GM23338 (cell line): ENCODE measurements around the gene DTYMK. TPM values are rescaled to one million over a fixed set of nuclear protein-coding genes. Genes with fewer than 3 reads are reported as not detected.

Experiments used
- ATAC-seq: fragments of 200-7000 bp; cut with Tn5 transposase; 3 replicates; pipeline ENCODE4 v1.9.1; 2020
- DNase-seq: peaks from one replicate; pipeline ENCODE4 v3.0.0-alpha.2; 2015; ENCODE audit warnings: low spot score
- H2AFZ ChIP-seq: fragments of 200-600 bp; sonication (generic); 2 replicates; pipeline ENCODE4 v1.8.0; 2016; ENCODE audit warnings: antibody characterized with exemption, mild to moderate bottlenecking, moderate library complexity
- H3F3A ChIP-seq: fragments of 200-600 bp; sonication (generic); replicated peaks from 2 replicates; pipeline ENCODE4 v1.8.0; 2017; ENCODE audit warnings: antibody characterized with exemption, mixed run types, low read depth
- H3K27ac ChIP-seq: fragments of 200-600 bp; sonication (generic); 2 replicates; pipeline ENCODE4 v1.6.1; 2016; ENCODE audit warnings: low read depth
- H3K27me3 ChIP-seq: fragments of 200-600 bp; sonication (generic); 2 replicates; pipeline ENCODE4 v1.8.0; 2016; ENCODE audit warnings: mild to moderate bottlenecking, mixed run types, moderate library complexity; ENCODE audit not compliant: insufficient read depth
- H3K36me3 ChIP-seq: fragments of 200-600 bp; sonication (generic); 2 replicates; pipeline ENCODE4 v1.8.0; 2016; ENCODE audit warnings: mild to moderate bottlenecking; ENCODE audit not compliant: insufficient read depth
- H3K4me1 ChIP-seq: fragments of 200-600 bp; sonication (generic); 2 replicates; pipeline ENCODE4 v1.8.0; 2016; ENCODE audit warnings: mild to moderate bottlenecking, moderate library complexity; ENCODE audit not compliant: insufficient read depth
- H3K4me2 ChIP-seq: fragments of 200-600 bp; sonication (generic); 2 replicates; pipeline ENCODE4 v1.7.1; 2017; ENCODE audit warnings: mixed run types
- H3K4me3 ChIP-seq: fragments of 200-600 bp; sonication (generic); 2 replicates; pipeline ENCODE4 v1.6.1; 2016; ENCODE audit warnings: mixed run types
- H3K79me2 ChIP-seq: fragments of 200-600 bp; sonication (generic); replicated peaks from 2 replicates; pipeline ENCODE4 v1.8.0; 2017; ENCODE audit warnings: mild to moderate bottlenecking; ENCODE audit not compliant: insufficient read depth
- H3K9me2 ChIP-seq: fragments of 200-600 bp; sonication (generic); 2 replicates; pipeline ENCODE4 v1.8.0; 2017; ENCODE audit not compliant: insufficient read depth
- H4K20me1 ChIP-seq: fragments of 200-600 bp; sonication (generic); replicated peaks from 2 replicates; pipeline ENCODE4 v1.8.0; 2017; ENCODE audit warnings: mild to moderate bottlenecking; ENCODE audit not compliant: insufficient read depth
- H3K27ac Mint-ChIP-seq: 2 replicates; pipeline ENCODE4 v1.8.0; 2020; ENCODE audit warnings: inconsistent platforms, mild to moderate bottlenecking, moderate library complexity, mixed read lengths
- H3K27me3 Mint-ChIP-seq: 3 replicates; pipeline ENCODE4 v1.8.0; 2022; ENCODE audit warnings: low read depth, mild to moderate bottlenecking, moderate library complexity, mixed read lengths, inconsistent platforms; ENCODE audit not compliant: insufficient read depth, poor library complexity
- H3K36me3 Mint-ChIP-seq: 3 replicates; pipeline ENCODE4 v1.8.0; 2021; ENCODE audit warnings: low read depth, mild to moderate bottlenecking, inconsistent platforms, moderate library complexity, mixed read lengths
- H3K4me1 Mint-ChIP-seq: 3 replicates; pipeline ENCODE4 v1.8.0; 2020; ENCODE audit warnings: mild to moderate bottlenecking, inconsistent platforms, mixed read lengths
- H3K4me3 Mint-ChIP-seq: 3 replicates; pipeline ENCODE4 v1.8.0; 2021; ENCODE audit warnings: moderate library complexity, mild to moderate bottlenecking, inconsistent platforms, mixed read lengths
- H3K9me3 Mint-ChIP-seq: 3 replicates; pipeline ENCODE4 v1.8.0; 2020; ENCODE audit warnings: moderate library complexity, mild to moderate bottlenecking, inconsistent platforms, mixed read lengths
- CREB1 ChIP-seq: fragments of 250-450 bp; sonication (Bioruptor Pico); IDR thresholded peaks from 2 replicates; pipeline ENCODE4 v1.5.0; 2020; ENCODE audit warnings: low read depth, mild to moderate bottlenecking, moderate library complexity
- CTCF ChIP-seq, 2 experiments: fragments of 200-600 bp in 1 of 2; sonication (generic) in 1 of 2; conservative IDR thresholded peaks; 2 replicates each; pipeline versions ENCODE4 v1.5.1 to v1.6.1; 2016 to 2017; ENCODE audit warnings: antibody characterized with exemption in 2 of 2, low read depth in 2 of 2, mild to moderate bottlenecking in 2 of 2, moderate library complexity in 1 of 2
- EZH2 ChIP-seq: fragments of 200-600 bp; sonication (generic); IDR thresholded peaks from one replicate; pipeline ENCODE4 v1.8.0; 2017; ENCODE audit warnings: antibody characterized with exemption, mild to moderate bottlenecking, low read depth; ENCODE audit not compliant: unreplicated experiment
- JUNB ChIP-seq: IDR thresholded peaks from one replicate; pipeline ENCODE4 v1.6.1; 2016; ENCODE audit warnings: antibody characterized with exemption; ENCODE audit not compliant: unreplicated experiment
- POLR2AphosphoS5 ChIP-seq: IDR thresholded peaks from 2 replicates; pipeline ENCODE4 v1.6.1; 2016; ENCODE audit warnings: antibody characterized with exemption, low read depth
- REST ChIP-seq: IDR thresholded peaks from one replicate; pipeline ENCODE4 v1.6.1; 2018; ENCODE audit warnings: antibody characterized with exemption; ENCODE audit not compliant: unreplicated experiment
- STAT1 ChIP-seq: IDR thresholded peaks from one replicate; pipeline ENCODE4 v1.6.1; 2016; ENCODE audit warnings: antibody characterized with exemption; ENCODE audit not compliant: unreplicated experiment
- ZNF114 ChIP-seq: fragments of 250-450 bp; sonication (Bioruptor Pico); IDR thresholded peaks from 2 replicates; pipeline ENCODE4 v1.5.0; 2020; ENCODE audit warnings: mild to moderate bottlenecking, moderate library complexity
- ZNF331 ChIP-seq: fragments of 250-450 bp; sonication (Bioruptor Pico); IDR thresholded peaks from 2 replicates; pipeline ENCODE4 v1.5.0; 2020; ENCODE audit warnings: low read depth, mild to moderate bottlenecking, moderate library complexity
- polyA plus RNA-seq: library from polyadenylated mRNA; unstranded; fragments of >200 nt; fragmentation: Nextera tagmentation; extraction: Ambion mirVana; gene quantifications from 2 replicates; pipeline ENCODE4 v1.2.1, GENCODE V29; 2016
- total RNA-seq: library from RNA; depleted of rRNA; stranded (reverse); fragments of >200 nt; shearing (Covaris generic); gene quantifications from 2 replicates; pipeline ENCODE4 v1.2.3, GENCODE V29; 2014
- TF ChIP-seq, protein P1 (sequence below): fragments of 250-450 bp; sonication (Bioruptor Pico); IDR thresholded peaks from 2 replicates; pipeline ENCODE4 v1.5.0; 2020; ENCODE audit warnings: mild to moderate bottlenecking, moderate library complexity

The DTYMK gene
- total and polyA plus RNA-seq, 2 experiments from 2014 or later: 55.4 to 65.4 TPM

GRCh38 chr2:241724975-241725870 is 38.6 kb upstream of the DTYMK start:
- H3F3A ChIP-seq: no peaks in the 10 kb centered on the region
- no peaks in the 10 kb centered on the region for H3K27me3 ChIP-seq
- Mint-ChIP-seq H3K27ac (no peak overlapping the region), H3K4me3 (no peak overlapping the region), H3K36me3 (peaks cover 53% of the 10 kb centered on the region), H3K27me3 (peaks cover 14% of the 10 kb centered on the region), H3K9me3 (peaks cover 30% of the 10 kb centered on the region), H3K4me1 (no peaks in the 10 kb centered on the region)
- no peaks in the 10 kb centered on the region for H3K79me2 ChIP-seq
- H3K4me1 ChIP-seq: no peaks in the 10 kb centered on the region
- peaks cover 5% of the 10 kb centered on the region for H4K20me1 ChIP-seq
- TF ChIP-seq ZNF114 (CRISPR knock-in tag): no peak
- TF ChIP-seq, protein P1, sequence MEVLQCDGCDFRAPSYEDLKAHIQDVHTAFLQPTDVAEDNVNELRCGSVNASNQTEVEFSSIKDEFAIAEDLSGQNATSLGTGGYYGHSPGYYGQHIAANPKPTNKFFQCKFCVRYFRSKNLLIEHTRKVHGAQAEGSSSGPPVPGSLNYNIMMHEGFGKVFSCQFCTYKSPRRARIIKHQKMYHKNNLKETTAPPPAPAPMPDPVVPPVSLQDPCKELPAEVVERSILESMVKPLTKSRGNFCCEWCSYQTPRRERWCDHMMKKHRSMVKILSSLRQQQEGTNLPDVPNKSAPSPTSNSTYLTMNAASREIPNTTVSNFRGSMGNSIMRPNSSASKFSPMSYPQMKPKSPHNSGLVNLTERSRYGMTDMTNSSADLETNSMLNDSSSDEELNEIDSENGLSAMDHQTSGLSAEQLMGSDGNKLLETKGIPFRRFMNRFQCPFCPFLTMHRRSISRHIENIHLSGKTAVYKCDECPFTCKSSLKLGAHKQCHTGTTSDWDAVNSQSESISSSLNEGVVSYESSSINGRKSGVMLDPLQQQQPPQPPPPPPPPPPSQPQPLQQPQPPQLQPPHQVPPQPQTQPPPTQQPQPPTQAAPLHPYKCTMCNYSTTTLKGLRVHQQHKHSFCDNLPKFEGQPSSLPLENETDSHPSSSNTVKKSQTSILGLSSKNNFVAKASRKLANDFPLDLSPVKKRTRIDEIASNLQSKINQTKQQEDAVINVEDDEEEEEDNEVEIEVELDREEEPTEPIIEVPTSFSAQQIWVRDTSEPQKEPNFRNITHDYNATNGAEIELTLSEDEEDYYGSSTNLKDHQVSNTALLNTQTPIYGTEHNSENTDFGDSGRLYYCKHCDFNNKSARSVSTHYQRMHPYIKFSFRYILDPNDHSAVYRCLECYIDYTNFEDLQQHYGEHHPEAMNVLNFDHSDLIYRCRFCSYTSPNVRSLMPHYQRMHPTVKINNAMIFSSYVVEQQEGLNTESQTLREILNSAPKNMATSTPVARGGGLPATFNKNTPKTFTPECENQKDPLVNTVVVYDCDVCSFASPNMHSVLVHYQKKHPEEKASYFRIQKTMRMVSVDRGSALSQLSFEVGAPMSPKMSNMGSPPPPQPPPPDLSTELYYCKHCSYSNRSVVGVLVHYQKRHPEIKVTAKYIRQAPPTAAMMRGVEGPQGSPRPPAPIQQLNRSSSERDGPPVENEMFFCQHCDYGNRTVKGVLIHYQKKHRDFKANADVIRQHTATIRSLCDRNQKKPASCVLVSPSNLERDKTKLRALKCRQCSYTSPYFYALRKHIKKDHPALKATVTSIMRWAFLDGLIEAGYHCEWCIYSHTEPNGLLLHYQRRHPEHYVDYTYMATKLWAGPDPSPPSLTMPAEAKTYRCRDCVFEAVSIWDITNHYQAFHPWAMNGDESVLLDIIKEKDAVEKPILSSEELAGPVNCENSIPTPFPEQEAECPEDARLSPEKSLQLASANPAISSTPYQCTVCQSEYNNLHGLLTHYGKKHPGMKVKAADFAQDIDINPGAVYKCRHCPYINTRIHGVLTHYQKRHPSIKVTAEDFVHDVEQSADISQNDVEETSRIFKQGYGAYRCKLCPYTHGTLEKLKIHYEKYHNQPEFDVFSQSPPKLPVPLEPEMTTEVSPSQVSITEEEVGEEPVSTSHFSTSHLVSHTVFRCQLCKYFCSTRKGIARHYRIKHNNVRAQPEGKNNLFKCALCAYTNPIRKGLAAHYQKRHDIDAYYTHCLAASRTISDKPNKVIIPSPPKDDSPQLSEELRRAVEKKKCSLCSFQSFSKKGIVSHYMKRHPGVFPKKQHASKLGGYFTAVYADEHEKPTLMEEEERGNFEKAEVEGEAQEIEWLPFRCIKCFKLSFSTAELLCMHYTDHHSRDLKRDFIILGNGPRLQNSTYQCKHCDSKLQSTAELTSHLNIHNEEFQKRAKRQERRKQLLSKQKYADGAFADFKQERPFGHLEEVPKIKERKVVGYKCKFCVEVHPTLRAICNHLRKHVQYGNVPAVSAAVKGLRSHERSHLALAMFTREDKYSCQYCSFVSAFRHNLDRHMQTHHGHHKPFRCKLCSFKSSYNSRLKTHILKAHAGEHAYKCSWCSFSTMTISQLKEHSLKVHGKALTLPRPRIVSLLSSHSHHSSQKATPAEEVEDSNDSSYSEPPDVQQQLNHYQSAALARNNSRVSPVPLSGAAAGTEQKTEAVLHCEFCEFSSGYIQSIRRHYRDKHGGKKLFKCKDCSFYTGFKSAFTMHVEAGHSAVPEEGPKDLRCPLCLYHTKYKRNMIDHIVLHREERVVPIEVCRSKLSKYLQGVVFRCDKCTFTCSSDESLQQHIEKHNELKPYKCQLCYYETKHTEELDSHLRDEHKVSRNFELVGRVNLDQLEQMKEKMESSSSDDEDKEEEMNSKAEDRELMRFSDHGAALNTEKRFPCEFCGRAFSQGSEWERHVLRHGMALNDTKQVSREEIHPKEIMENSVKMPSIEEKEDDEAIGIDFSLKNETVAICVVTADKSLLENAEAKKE (CRISPR knock-in tag): no peak
- no peak for TF ChIP-seq EZH2
- no peak for TF ChIP-seq JUNB
- no peak for TF ChIP-seq CTCF (conservative IDR thresholded peaks at IDR 0.05; ENCODE audit: low read depth in 2 of 2)
- TF ChIP-seq POLR2AphosphoS5: no peak
- no peak for TF ChIP-seq CREB1 (CRISPR knock-in tag)
- no peak for TF ChIP-seq REST
- TF ChIP-seq STAT1: no peak
- no peak for TF ChIP-seq ZNF331
- no peak overlapping the region for H3K4me3 ChIP-seq
- no peak overlapping the region for H3K27ac ChIP-seq
- no peaks in the 10 kb centered on the region for H3K9me2 ChIP-seq
- ATAC-seq (no peak), DNase-seq (no peak)
- H3K36me3 ChIP-seq: peaks cover 7% of the 10 kb centered on the region
- no peak overlapping the region for H3K4me2 ChIP-seq
- H2AFZ ChIP-seq: no peak overlapping the region
